ENCODE results near the gene CD27.
"Not testable (repeated sequence)": the region's sequence is repeated elsewhere in the genome, so short reads cannot be mapped to it uniquely, and the experiment has no call there.

The CD27 gene

GRCh38 chr12:6489449-6489848 lies 44.7 kb downstream of the CD27 start:
- DNase-seq, result no peak

GRCh38 chr12:6490673-6491072 lies 45.9 kb downstream of the CD27 start:
- not testable (repeated sequence) for DNase-seq

- peak; percentile 91 for DNase-seq
Observed at GRCh38 chr12:6492838-6493496, 48.2 kb downstream of the CD27 start, which contains the start of gene MRPL51. TSS of gene MRPL51 (minus strand) at chr12:6493262. CDS start at chr12:6493136, 126 bp downstream.

GRCh38 chr12:6493497-6494257 lies 48.9 kb downstream of the CD27 start, which contains the start of gene NCAPD2:
TSS of gene NCAPD2 (plus strand) at chr12:6494102. CDS start at chr12:6495099, 997 bp downstream.
- peak; percentile 89 for DNase-seq

GRCh38 chr12:6494258-6494743 lies 49.5 kb downstream of the CD27 start:
- no peak for DNase-seq

- no peak for DNase-seq
Observed at GRCh38 chr12:6494968-6495367, 50.2 kb downstream of the CD27 start.

- not testable (repeated sequence) for DNase-seq
Observed at GRCh38 chr12:6497291-6497690, 52.5 kb downstream of the CD27 start.

GRCh38 chr12:6500466-6500865 lies 55.7 kb downstream of the CD27 start:
- DNase-seq, result no peak
